ENCODE data around the gene MAPKAPK2.

- TF ChIP-seq TAF1 (IDR thresholded peaks at IDR 0.05; ENCODE audit: low read depth) (no peak), CREB1 (IDR thresholded peaks at IDR 0.05; ENCODE audit: low read depth) (no peak), CEBPB (IDR thresholded peaks at IDR 0.05) (no peak)
Measured at GRCh38 chr1:206741142-206741701, 56.5 kb downstream of the MAPKAPK2 start.
